BE2C (cell line): Measurements from ENCODE around the gene CCND3.

Experiments
- DNase-seq: peaks from one replicate; pipeline ENCODE4 v3.0.0-alpha.2; 2020
- H3K27me3 ChIP-seq: fragments of 250-450 bp; sonication (Bioruptor Pico); 2 replicates; pipeline ENCODE4 v1.5.1; 2020; ENCODE audit warnings: mild to moderate bottlenecking
- H3K36me3 ChIP-seq: fragments of 250-450 bp; sonication (Bioruptor Pico); 2 replicates; pipeline ENCODE4 v1.5.1; 2020; ENCODE audit warnings: mild to moderate bottlenecking
- H3K4me1 ChIP-seq: fragments of 250-450 bp; sonication (Bioruptor Pico); 2 replicates; pipeline ENCODE4 v1.5.1; 2020
- H3K4me3 ChIP-seq: 2 replicates; pipeline ENCODE4 v1.5.1; 2011; ENCODE audit warnings: low read depth, low read length
- H3K9me3 ChIP-seq: fragments of 250-450 bp; sonication (Bioruptor Pico); 2 replicates; pipeline ENCODE4 v1.5.1; 2020
- TF ChIP-seq, protein P1 (sequence below): IDR thresholded peaks from 2 replicates; pipeline ENCODE4 v1.5.1; 2012; ENCODE audit warnings: mild to moderate bottlenecking, low read depth, low read length

The CCND3 gene

DNA sequence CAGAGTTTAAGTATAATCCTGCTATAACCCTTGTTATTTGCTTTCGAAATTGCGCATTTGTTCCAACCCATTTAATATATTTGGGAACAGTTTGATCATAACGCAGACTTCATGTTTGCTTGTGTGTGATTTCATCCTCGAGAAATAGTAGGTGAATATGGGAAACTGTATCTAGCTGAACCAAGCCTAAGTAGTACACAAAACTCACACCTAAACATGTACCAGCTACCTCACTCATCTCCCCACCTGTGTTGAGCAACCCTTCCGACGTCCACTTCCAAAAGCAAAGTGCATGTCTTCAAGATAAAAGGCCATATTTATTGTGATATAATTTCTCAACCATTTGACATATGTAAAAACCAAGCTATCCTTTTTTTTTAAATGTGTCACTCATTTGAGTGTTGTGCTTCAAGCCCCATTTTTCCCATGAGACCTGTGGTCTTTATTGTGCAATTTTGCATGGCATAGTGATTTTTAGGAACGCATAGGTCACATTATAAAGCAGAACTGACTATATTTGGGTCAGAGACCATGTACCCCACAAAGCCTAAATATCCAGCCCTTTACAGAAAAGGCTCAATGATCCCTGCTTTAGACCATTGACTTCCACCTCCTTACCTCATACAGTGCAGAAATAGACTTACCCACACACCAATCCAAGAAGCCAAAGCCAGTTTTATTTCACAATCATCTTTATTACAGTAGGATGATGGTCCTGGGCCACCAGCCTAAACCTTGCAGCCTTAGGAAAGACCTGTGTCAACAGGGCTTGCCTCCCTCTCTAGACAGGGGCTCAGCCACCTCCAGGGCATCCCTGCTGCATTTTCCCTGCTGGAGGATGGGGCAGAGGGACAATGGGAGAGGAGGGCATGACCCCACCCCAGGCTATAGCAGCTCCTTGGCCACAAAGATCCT is 7.1 kb downstream of the CCND3 start:
- Histone ChIP-seq H3K4me1 (no peaks in the 10 kb centered on the region), H3K9me3 (no peaks in the 10 kb centered on the region), H3K27me3 (no peaks in the 10 kb centered on the region), H3K36me3 (peaks cover 60% of the 10 kb centered on the region), H3K4me3 (no peak overlapping the region)
- TF ChIP-seq, protein P1, sequence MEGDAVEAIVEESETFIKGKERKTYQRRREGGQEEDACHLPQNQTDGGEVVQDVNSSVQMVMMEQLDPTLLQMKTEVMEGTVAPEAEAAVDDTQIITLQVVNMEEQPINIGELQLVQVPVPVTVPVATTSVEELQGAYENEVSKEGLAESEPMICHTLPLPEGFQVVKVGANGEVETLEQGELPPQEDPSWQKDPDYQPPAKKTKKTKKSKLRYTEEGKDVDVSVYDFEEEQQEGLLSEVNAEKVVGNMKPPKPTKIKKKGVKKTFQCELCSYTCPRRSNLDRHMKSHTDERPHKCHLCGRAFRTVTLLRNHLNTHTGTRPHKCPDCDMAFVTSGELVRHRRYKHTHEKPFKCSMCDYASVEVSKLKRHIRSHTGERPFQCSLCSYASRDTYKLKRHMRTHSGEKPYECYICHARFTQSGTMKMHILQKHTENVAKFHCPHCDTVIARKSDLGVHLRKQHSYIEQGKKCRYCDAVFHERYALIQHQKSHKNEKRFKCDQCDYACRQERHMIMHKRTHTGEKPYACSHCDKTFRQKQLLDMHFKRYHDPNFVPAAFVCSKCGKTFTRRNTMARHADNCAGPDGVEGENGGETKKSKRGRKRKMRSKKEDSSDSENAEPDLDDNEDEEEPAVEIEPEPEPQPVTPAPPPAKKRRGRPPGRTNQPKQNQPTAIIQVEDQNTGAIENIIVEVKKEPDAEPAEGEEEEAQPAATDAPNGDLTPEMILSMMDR = no peak
- no peak for DNase-seq

DNA sequence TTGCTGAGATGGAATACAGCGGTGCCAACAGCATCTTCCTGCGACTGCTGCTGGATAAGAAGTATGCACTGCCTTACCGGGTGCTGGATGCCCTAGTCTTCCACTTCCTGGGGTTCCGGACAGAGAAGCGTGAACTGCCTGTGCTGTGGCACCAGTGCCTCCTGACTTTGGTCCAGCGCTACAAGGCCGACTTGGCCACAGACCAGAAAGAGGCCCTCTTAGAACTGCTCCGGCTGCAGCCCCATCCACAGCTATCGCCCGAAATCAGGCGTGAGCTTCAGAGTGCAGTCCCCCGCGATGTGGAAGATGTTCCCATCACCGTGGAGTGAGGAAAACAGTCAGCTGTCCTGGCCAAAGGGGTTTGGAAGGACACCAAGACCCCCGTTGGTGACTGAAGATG is 9.2 kb downstream of the CCND3 start:
- TF ChIP-seq, protein P1 = no peak
- no peak for DNase-seq
- peaks cover 81% of the 10 kb centered on the region for H3K36me3 ChIP-seq
- H3K4me1 ChIP-seq = no peaks in the 10 kb centered on the region
- H3K9me3 ChIP-seq = no peaks in the 10 kb centered on the region
- H3K4me3 ChIP-seq = no peak overlapping the region
- no peaks in the 10 kb centered on the region for H3K27me3 ChIP-seq

DNA sequence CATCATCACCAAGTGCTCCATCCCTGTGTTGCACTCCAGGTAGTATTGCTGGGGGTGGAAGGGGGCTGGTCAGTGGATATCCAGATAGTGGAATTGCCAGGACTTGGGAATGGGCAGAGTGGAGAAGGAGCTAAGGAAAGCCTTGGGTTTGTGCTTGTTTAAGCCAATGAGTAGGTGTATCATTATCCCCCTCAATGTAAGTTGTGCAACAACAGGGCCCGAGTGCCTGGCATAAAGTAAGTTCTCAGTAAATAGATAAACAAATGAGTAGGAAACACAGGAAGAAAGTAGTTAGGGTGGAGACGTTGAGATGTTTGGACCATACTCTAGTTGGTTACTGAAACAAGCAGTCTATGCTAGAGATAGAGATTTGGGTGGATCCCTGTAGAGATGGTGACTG is 9.8 kb downstream of the CCND3 start:
- H3K4me3 ChIP-seq = no peak overlapping the region
- H3K4me1 ChIP-seq = no peaks in the 10 kb centered on the region
- H3K27me3 ChIP-seq = no peaks in the 10 kb centered on the region
- H3K36me3 ChIP-seq = peaks cover 86% of the 10 kb centered on the region
- TF ChIP-seq, protein P1 = no peak
- DNase-seq = no peak
- H3K9me3 ChIP-seq = no peaks in the 10 kb centered on the region

DNA sequence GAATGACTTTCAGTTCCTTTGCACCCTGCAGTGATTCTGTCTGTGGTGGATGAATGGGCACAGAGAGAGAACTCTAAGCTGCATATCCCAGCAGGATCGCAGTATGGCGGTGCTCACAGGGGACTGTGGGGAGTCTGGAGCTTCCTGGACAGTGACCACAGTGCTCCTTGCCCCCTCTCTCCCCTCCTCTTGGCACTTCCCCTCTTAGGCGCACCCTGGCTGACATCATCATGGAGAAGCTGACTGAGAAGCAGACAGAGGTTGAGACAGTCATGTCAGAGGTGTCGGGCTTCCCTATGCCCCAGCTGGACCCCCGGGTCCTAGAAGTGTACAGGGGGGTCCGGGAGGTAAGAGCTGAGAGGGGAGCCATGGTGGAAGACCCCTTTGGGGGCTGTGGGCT is 11.7 kb downstream of the CCND3 start:
- H3K9me3 ChIP-seq = no peaks in the 10 kb centered on the region
- H3K27me3 ChIP-seq = no peaks in the 10 kb centered on the region
- no peak for DNase-seq
- TF ChIP-seq, protein P1 = no peak
- H3K4me3 ChIP-seq = no peak overlapping the region
- no peaks in the 10 kb centered on the region for H3K4me1 ChIP-seq
- H3K36me3 ChIP-seq = peaks cover 84% of the 10 kb centered on the region

DNA sequence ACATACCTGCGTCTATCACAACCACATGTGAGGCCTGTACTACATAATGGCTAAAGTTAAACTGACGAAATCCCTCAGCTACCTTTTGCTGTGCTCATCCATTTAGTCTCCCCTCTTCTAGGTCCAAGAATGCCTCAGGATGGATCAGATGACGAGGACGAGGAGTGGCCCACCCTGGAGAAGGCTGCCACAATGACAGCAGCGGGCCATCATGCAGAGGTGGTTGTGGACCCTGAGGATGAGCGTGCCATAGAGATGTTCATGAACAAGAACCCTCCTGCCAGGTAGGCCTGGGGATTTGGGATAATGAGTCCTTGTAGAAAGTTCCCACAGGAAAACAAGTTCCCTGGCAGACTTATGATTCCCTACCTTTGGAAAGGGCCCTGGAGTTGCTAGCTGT is 14.4 kb downstream of the CCND3 start:
- DNase-seq = no peak
- Histone ChIP-seq H3K4me1 (no peaks in the 10 kb centered on the region; the same call in 1 of the 2 replicates), H3K27me3 (no peaks in the 10 kb centered on the region), H3K4me3 (no peak overlapping the region), H3K36me3 (peaks cover 78% of the 10 kb centered on the region), H3K9me3 (no peaks in the 10 kb centered on the region)
- TF ChIP-seq, protein P1 = no peak

DNA sequence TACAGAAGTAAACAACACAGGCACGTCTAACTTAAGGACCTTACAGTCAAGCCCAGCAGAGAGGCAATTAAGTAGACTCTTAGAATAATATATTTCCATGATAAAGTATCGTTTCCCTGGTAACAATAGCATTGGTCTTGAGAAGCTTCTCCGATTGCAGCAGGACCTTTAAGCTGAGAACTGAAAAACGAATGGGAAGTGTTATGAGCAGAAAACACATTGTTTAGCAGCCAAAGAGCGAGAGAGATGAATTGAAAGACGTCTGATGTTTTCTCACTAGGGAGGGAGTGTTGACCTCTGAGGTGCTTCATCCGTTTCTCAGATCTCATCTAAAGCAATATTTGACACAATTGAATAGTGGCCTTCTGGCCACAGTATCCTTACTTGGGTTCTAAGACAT is 19.5 kb downstream of the CCND3 start:
- peak overlapping the region; percentile 99 for H3K4me3 ChIP-seq
- no peaks in the 10 kb centered on the region for H3K27me3 ChIP-seq
- TF ChIP-seq, protein P1 = no peak
- H3K36me3 ChIP-seq = peaks cover 39% of the 10 kb centered on the region
- DNase-seq = no peak
- H3K4me1 ChIP-seq = no peaks in the 10 kb centered on the region; the same call in 1 of the 2 replicates
- no peaks in the 10 kb centered on the region for H3K9me3 ChIP-seq
